HG02610 (cell line): Measurements from ENCODE around the gene DNMBP.
"Not testable (repeated sequence)": the region's sequence is repeated elsewhere in the genome, so short reads cannot be mapped to it uniquely, and the experiment has no call there.

Source experiments
- ATAC-seq: cut with Tn5 transposase; IDR thresholded peaks from one replicate; pipeline ENCODE4 v1.9.1; 2021; ENCODE audit warnings: mild to moderate bottlenecking, moderate library complexity; ENCODE audit not compliant: unreplicated experiment

The DNMBP gene

DNA sequence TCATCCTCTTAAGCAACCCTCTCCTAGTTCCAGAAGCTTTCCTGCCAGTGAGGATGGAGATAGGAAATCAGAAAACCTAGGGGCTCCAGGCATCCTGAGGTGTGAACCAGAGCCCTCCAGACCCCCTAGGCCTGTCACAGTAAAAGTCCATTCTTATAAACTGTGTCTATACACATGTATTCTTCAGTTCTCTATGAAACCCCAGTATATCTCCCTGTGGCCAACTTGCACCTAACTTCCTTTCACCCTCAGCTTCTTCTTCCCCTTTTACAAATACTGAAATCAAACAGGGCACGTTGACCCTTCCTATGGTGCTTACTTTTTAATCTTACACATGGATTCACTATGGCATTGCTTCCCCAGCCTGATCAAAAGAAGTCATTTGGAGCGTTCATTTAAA lies 168.9 kb downstream of the DNMBP start:
- ATAC-seq, result not testable (repeated sequence)

GRCh38 chr10:99836711-99837110 lies 173.0 kb downstream of the DNMBP start:
- ATAC-seq, result no peak

GRCh38 chr10:99835947-99836346 lies 173.8 kb downstream of the DNMBP start:
- ATAC-seq, result no peak

- no peak for ATAC-seq
Observed at GRCh38 chr10:99834410-99834809, 175.3 kb downstream of the DNMBP start.

- ATAC-seq, result no peak
Observed at GRCh38 chr10:99832439-99832838, 177.3 kb downstream of the DNMBP start.

GRCh38 chr10:99828464-99828863 lies 181.3 kb downstream of the DNMBP start:
- ATAC-seq, result no peak

DNA sequence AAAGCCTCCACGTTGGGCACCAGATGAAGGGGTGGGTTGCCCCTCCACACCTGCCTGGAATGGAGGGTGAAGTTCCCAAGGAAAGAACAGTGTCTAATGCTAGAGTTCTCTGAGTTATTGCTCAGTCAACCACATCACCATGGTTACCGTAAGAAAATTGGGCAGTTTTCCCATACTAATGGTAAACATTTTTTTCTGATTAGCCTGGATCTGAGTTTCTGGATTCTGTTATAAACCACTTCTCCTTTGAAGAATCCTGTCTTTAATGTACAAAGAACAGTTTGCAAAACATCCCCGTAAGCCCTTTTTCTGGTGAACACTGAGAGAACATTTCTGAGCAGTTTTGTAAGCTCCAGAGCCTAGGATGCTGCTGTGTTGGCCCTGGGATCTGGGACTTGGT lies 181.8 kb downstream of the DNMBP start:
- ATAC-seq, result no peak
